Stimulated activated CD4-positive, alpha-beta T cell treated with anti-CD3 and anti-CD28 coated beads, Interleukin-2, amount 100 ng/mL, for 24 hours (primary cell): ENCODE results near the gene PNKP.

Experiments used
- DNase-seq, 2 donors: peaks; one replicate each; pipeline ENCODE4 v3.0.0-alpha.2; 2020

PNKP gene

GRCh38 chr19:49857061-49857837, 10.1 kb downstream of the PNKP start:
- peak in 1 of 2 donors; percentile 25 for DNase-seq

DNA sequence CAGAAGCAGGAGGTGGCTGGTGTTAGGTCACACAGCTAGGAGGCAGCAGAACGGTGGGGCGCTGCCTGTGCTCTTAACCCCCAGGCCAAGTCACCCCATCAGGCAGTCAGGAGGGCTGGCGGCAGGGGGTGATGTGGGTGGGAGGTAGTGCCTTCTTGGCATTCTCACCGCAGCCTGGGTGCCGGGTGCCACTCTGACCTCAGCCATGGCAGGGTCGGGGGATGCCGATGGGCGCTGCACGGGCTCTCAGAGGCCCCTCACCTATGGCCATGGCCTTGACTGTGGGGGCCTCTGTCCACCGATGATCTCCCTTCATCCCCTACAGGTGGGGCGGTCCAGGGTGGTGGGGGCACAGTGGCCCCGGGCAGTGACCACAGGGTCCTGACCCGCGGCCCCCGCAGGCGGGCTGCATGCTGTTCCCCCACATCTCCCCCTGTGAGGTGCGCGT, 10.8 kb downstream of the PNKP start:
- DNase-seq: no peak

- DNase-seq: no peak
Measured at GRCh38 chr19:49855676-49856573, 11.5 kb downstream of the PNKP start.

DNA sequence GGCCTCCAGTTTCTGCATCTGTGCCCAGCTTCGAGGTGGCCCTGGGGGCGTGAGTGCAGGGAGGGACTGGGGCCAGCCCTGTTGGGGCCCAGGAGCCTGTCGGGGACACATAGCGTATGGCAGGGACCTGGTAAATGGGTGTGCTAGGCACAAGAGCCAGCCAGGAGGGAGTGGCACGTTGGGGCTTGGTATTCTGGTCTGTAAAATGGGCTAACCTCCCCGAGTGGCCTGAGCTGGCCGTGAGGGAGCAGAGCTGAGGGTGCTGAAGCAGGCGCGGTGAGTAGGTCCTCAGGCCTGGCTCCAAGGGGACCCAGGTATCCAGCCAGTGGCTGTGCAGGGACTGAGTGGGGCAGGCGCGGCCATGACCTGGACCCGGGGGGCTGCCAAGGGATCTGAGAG, 12.1 kb downstream of the PNKP start:
- no peak for DNase-seq

DNA sequence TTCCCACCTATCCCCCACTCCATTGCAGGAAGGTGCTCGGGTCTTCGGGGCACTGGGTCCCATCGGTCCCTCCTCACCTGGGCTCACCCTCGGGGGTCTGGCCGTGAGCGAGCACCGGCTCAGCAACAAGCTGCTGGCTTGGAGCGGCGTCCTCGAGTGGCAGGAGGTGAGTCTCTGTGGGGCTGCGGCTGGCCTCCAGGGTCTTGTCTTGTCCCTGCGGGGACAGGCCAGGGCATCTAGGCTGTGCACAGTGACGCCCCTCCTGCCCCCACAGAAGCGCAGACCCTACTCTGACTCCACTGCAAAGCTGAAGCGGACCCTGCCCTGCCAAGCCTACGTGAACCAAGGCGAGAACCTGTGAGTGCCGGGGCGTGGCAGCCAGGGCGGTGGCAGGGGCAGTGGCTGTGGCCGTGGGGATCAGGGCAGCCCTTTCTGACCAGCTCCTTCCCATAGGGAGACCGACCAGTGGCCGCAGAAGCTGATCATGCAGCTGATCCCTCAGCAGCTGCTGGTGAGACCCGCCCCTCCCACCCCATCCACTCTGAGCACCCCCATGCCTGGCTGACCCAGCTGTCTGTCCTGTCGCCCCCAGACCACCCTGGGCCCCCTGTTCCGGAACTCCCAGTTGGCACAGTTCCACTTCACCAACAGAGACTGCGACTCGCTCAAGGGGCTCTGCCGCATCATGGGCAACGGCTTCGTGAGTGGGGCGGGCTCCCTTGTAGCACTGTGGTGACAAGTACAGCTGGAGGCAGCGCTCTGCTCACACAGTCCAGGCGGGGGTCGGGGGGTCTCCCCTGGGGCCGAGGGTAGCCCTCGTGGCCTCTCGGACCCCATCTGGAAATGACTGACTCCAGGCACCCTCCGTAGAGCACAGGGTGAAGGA, 12.8 kb downstream of the PNKP start:
- DNase-seq: no peak

- DNase-seq: no peak
Measured at GRCh38 chr19:49853852-49854377, 13.5 kb downstream of the PNKP start.

- DNase-seq: no peak
Measured at GRCh38 chr19:49852631-49853126, 14.7 kb downstream of the PNKP start.

GRCh38 chr19:49851456-49852259, 15.7 kb downstream of the PNKP start:
- DNase-seq: peak in 1 of 2 donors; percentile 44

DNA sequence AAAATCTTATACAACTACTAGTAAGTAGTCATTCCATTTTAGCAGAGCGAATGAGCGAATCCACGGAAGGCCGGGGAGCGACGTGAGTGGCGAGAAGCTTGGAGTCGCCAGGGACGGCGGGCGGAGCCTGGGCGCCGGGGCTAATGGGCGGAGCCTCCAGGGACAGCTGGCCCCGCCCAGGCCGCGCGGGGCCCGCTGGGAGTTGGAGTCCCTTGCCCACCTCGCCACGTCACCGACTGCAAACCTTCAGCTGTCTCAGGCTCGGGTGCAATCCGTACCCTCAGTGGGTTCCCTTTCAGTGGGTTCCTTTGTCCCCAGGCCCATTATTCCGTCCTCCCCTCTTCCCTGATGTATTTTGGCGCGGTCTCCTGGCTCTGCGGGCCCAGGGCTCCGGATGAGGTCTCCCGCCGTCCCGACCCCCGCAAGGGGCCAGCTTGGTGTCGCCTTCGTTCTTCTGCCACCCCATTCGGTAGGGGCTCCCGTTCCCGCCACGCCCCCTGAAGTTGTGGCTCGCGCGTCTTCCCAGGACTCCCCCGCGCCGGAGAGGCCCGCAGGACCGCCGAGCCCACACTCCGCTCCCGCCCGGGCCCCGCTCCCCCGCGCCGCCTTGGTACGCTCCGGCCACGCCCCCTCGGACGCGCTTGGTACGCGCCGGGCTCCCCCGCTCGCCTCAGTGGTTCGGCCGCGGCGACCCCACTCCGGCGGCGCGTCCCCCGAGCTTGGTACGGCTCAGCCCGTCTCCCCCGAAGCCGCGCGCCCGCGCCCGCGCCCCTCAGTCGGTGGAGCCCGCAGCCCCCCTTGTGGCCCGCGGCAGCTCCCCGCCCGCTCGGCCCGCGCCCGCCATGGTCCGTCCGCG, 16.7 kb downstream of the PNKP start, which contains the start of gene PTOV1:
TSS of gene PTOV1 (plus strand) at position 673 of the 856 bp plus-strand sequence.
- DNase-seq: peak; percentile 89 to 91

DNA sequence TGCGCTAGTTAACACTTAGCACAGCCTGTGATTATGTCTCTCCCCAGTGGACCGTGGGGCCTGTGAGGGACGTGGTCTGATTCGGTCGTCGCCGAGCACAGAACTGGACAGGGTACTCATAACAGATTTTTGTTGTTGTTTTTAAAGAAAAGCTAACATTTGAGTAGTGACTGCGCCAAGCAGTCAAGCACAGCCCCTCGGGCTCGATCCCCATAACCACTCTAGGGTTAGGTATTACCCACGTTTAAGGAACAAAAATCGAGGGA, 17.2 kb downstream of the PNKP start:
- DNase-seq: no peak

DNA sequence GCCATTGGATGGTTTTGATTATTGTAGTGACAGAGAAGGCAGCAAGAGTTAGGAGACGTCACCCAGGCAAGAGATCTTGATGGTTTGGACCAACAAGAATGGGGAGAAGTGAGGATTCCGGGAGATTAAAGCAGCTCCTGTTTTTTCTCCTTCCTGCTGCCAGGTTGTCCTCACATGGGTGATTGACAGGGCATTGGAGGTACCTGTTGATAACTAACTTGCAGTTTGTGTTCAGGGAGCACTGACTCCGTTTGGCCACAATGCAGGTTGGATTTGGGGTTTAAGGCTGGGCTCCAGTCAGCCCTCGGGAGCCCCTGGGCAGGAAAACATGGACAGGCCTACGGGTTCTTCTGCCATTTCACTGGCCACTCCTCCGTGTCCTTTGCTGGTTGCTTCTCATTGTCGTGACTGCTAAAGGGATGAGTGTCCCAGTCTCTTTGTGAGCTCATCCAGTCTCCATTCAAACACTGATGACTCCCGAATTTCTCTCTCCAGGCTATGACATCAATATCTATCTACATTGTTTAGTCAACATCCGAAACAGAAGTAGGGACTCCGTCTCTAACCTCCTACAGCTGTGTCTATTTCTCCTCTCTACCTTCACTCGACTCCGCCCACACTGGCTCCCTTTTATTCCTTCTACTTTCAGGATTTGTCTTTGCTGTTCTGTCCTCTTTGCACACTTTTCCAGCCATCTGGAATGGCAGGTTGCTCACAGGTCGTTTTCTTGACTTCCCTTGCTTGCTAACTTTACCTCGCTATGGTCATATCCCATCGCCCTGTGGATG, 17.7 kb downstream of the PNKP start:
- no peak for DNase-seq

- no peak for DNase-seq
Measured at GRCh38 chr19:49848938-49849337, 18.4 kb downstream of the PNKP start.

DNA sequence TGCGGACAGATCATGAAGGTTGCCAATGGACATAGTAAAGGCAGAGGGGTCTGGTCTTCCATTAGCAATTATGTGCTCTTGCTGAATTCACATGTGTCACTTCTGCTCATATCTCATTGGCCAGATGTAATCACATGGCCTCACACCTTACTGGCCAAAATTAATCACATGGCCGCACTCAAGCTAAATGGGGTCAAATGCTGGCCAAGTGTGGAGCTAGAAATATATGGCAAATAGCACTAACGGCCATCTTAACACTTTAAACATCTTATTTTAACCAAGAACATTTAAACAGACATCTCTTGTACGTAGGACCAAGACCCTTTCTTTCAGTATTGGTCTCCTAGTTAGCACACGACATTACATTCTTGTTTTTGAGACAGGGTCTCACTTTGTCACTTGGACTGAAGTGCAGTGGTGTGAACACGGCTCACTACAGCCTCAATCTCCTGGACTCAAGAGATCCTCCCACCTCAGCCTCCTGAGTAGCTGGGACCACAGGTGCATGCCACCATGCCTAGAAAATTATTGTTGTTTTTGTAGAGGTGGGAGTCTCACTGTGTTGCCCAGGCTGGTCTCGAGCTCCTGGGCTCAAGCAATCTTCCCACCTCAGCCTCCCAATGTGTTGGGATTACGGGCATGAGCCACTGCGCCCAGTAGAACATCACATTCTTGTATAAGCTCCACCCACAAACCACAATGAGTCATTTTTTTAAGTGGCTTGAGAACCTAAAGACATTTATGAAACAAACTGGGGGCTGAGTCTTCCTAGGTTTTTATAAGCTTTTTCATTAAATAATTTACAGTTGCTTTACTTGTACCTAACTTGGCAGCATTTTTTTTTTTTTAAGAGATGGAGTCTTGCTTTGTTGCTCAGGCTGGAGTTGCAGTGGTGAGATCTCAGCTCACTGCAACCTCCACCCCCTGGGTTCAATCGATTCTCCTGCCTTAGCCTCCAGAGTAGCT, 19.4 kb downstream of the PNKP start:
- no peak for DNase-seq

- no peak for DNase-seq
Measured at GRCh38 chr19:49846408-49846807, 21.0 kb downstream of the PNKP start.

- no peak for DNase-seq
Measured at GRCh38 chr19:49845414-49845813, 22.0 kb downstream of the PNKP start.

DNA sequence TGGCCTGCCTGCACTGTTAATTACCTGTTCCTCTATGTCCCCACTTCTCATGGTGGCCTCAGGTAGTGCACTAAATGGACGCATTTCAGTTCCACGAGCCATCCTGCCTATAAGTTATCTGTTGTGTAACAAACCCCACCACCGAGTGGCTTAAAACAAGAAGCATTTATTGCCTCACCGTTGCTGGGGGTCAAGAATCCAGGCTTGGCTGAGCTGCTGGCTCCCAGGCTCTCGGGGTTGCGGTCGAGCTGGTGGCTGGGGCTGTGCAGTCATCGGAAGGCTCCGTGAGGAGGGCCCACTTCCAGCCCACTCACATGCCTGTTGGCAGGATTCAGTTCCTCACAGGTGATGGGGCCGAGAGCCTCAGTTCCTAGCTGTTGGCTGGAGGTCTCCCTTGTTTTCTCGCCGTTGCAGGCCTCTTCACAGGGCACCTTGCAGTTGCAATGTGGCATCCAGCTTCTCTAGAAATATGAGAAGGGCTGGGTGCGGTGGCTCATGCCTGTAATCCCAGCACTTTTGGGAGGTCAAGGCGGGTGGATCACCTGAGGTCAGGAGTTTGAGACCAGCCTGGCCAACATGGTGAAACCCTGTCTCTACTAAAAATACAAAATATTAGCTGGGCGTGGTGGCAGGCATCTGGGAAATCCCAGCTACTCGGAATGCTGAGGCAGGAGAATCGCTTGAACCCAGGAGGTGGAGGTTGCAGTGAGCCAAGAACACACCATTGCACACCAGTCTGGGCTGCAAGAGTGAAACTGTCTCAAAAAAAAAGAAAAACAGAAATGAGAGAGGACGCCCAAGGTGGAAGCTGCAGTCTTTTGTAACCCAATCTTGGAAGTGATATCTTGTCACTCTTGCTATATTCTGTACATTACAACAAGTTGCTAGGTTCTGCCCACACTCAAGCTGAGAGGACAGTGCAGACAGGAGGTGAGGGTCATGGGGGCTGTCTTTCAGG, 23.0 kb downstream of the PNKP start:
- DNase-seq: no peak

- DNase-seq: no peak
Measured at GRCh38 chr19:49843265-49843664, 24.1 kb downstream of the PNKP start.
